Esophagus squamous epithelium (tissue), 5 donors: ENCODE data around the gene EIF2D. TPM values are rescaled to one million over a fixed set of nuclear protein-coding genes. Genes with fewer than 3 reads are reported as not detected.

ENCODE experiments used
- DNase-seq: peaks from one replicate; lab custom pipeline; 2025; lab: John Stamatoyannopoulos, UW
- H3K27ac ChIP-seq, 4 donors: fragments of 200-600 bp; sonication (generic); one replicate each; pipeline ENCODE4 v1.5.1; 2016 to 2019; ENCODE audit warnings: mild to moderate bottlenecking in 1 of 4
- H3K27me3 ChIP-seq, 4 donors: fragments of 200-600 bp; sonication (generic); 1 replicate in 3 of 4; 2 replicates in 1 of 4; pipeline versions ENCODE4 v1.5.1 to v1.6.0; 2017 to 2021; ENCODE audit warnings: antibody characterized with exemption in 1 of 4
- H3K36me3 ChIP-seq, 3 donors: fragments of 200-600 bp; sonication (generic); one replicate each; pipeline ENCODE4 v1.5.1; 2016 to 2019
- H3K4me1 ChIP-seq, 3 donors: fragments of 200-600 bp; sonication (generic); one replicate each; pipeline ENCODE4 v1.5.1; 2017 to 2019
- H3K4me3 ChIP-seq, 4 donors: fragments of 200-600 bp; sonication (generic); 1 replicate in 3 of 4; 2 replicates in 1 of 4; pipeline ENCODE4 v1.5.1; 2016 to 2019; ENCODE audit warnings: mild to moderate bottlenecking in 2 of 4, moderate library complexity in 1 of 4
- H3K9me3 ChIP-seq, 3 donors: fragments of 200-600 bp; sonication (generic); one replicate each; pipeline ENCODE4 v1.5.1; 2016 to 2019
- CTCF ChIP-seq, 6 experiments: fragments of 450-650 bp in 4 of 6; fragments of 200-600 bp in 2 of 6; sonication (generic) in 2 of 6; IDR thresholded peaks; one replicate each; pipeline ENCODE4 v1.5.1; 2016 to 2019; ENCODE audit warnings: antibody characterized with exemption in 6 of 6, mild to moderate bottlenecking in 4 of 6, moderate library complexity in 4 of 6
- POLR2A ChIP-seq, 4 donors: fragments of 450-650 bp; IDR thresholded peaks; one replicate each; pipeline ENCODE4 v1.6.1; 2017; ENCODE audit warnings: antibody characterized with exemption in 4 of 4, mild to moderate bottlenecking in 4 of 4, moderate library complexity in 3 of 4
- WGBS, 2 donors: methylation state at CpG; one replicate each; pipeline ENCODE4 v1.1.5; 2018; 5-methylcytosine and 5-hydroxymethylcytosine counted together
- intact Hi-C: fragments of 100-400 bp; cut with DNase I; formaldehyde crosslinking; loops from one replicate; pipeline ENCODE4 v1.15.0; 2022
- total RNA-seq, 4 donors: library from RNA; depleted of rRNA; stranded (reverse); fragments of >200 nt; gene quantifications; one replicate each; pipeline ENCODE4 v1.1.0, GENCODE V29; 2016
- donor health status: DM: yes; HTN: yes; CAD: no.

The EIF2D gene
- 10 to 100 TPM; 26.8 to 54.4 (median 42.2) TPM for total RNA-seq

GRCh38 chr1:206612129-206612876 lies at the start of gene EIF2D:
EIF2D (minus strand) TSS chr1:206612465; CDS start chr1:206612342, 123 bp downstream.
- DNase-seq: peak; percentile 38
- Histone ChIP-seq H3K4me1 (peaks cover 3 to 22% (median 7%) of the 10 kb centered on the region in 3 donors), H3K4me3 (peak within 1 kb of the TSS; percentile 52 to 77 (median 70)), H3K36me3 (peaks cover 0 to 38% (median 0%) of the 10 kb centered on the region in 3 donors), H3K27me3 (no peaks in the 10 kb centered on the region), H3K27ac (peak within 1 kb of the TSS; percentile 83 to 92 (median 89)), H3K9me3 (no peaks in the 10 kb centered on the region)
- 2 to 9% methylated on average over 4 to 26 of the region's 48 CpGs for WGBS, 2 donors
- intact Hi-C loops: no loop called here
- peak; percentile 97 to 100 (median 98) for TF ChIP-seq CTCF (IDR thresholded peaks at IDR 0.05)
- TF ChIP-seq POLR2A (IDR thresholded peaks at IDR 0.05): peak in 3 of 4 donors; percentile 49 to 72 (median 71)

- H3K36me3 ChIP-seq: no peaks in the 10 kb centered on the region
- TF ChIP-seq POLR2A (IDR thresholded peaks at IDR 0.05) (no peak), CTCF (IDR thresholded peaks at IDR 0.05) (no peak)
These were observed 49.0 kb upstream of the EIF2D start for GRCh38 chr1:206661161-206661820.

GRCh38 chr1:206660136-206660535 lies 47.9 kb upstream of the EIF2D start:
- Histone ChIP-seq H3K4me3 (no peak overlapping the region), H3K27ac (no peak overlapping the region), H3K9me3 (no peaks in the 10 kb centered on the region), H3K27me3 (peaks cover 0 to 20% (median 0%) of the 10 kb centered on the region in 4 donors), H3K36me3 (no peaks in the 10 kb centered on the region), H3K4me1 (peaks cover 0 to 34% (median 15%) of the 10 kb centered on the region in 3 donors)
- no peak for TF ChIP-seq POLR2A (IDR thresholded peaks at IDR 0.05)
- no peak for TF ChIP-seq CTCF (IDR thresholded peaks at IDR 0.05)
- no peak for DNase-seq
- intact Hi-C loops: loop anchor here (10.0 kb wide), 1 partner anchor 175 kb away; no protein-coding TSS in a partner anchor
- WGBS, 2 donors: 88 to 93% methylated on average over 3 to 4 of the region's 4 CpGs

More at GRCh38 chr1:206661161-206661820, 49.0 kb upstream of the EIF2D start:
- Histone ChIP-seq H3K27ac (no peak overlapping the region), H3K4me3 (no peak overlapping the region), H3K27me3 (peaks cover 0 to 25% (median 0%) of the 10 kb centered on the region in 4 donors), H3K4me1 (peaks cover 0 to 30% (median 14%) of the 10 kb centered on the region in 3 donors), H3K9me3 (no peaks in the 10 kb centered on the region)
- DNase-seq: no peak
- intact Hi-C loops: loop anchor here (10.0 kb wide), 1 partner anchor 176 kb away; no protein-coding TSS in a partner anchor
- WGBS, 2 donors: 90 to 93% methylated on average over 11 of the region's 11 CpGs

GRCh38 chr1:206658981-206659273 lies 46.7 kb upstream of the EIF2D start:
- no peaks in the 10 kb centered on the region for H3K36me3 ChIP-seq
- H3K4me1 ChIP-seq: peaks cover 5 to 39% (median 22%) of the 10 kb centered on the region in 3 donors
- no peak overlapping the region for H3K4me3 ChIP-seq
- no peak for DNase-seq
- H3K27me3 ChIP-seq: peaks cover 0 to 20% (median 0%) of the 10 kb centered on the region in 4 donors
- no peak overlapping the region for H3K27ac ChIP-seq
- H3K9me3 ChIP-seq: no peaks in the 10 kb centered on the region
- 46 to 75% methylated on average over 2 of the region's 7 CpGs for WGBS, 2 donors
- TF ChIP-seq CTCF (IDR thresholded peaks at IDR 0.05) (no peak), POLR2A (IDR thresholded peaks at IDR 0.05) (no peak)
- intact Hi-C loops: no loop called here
